IMR-90 (cell line): Measurements from ENCODE around the gene TACC2. TPM values are rescaled to one million over a fixed set of nuclear protein-coding genes. Genes with fewer than 3 reads are reported as not detected.
A peak's percentile ranks its signal among the peaks of the same experiment; 100 is the strongest.

Experiments
- ATAC-seq: fragments of 200-7000 bp; cut with Tn5 transposase; 2 replicates; pipeline ENCODE4 v1.9.1; 2020; ENCODE audit warnings: low read depth, mild to moderate bottlenecking, moderate library complexity
- BruUV-seq: library from RNA; stranded (reverse); fragments of 400-500 nt; replicated peaks from 2 replicates; lab custom pipeline; 2021; lab: Mats Ljungman, UMichigan
- CTCF ChIA-PET: fragments of 300-600 bp; formaldehyde crosslinking; extraction: SDS; loops from one replicate; lab custom pipeline; 2021; ENCODE audit warnings: antibody characterized with exemption; lab: Yijun Ruan, JAX
- POLR2A ChIA-PET: fragments of 300-600 bp; sonication (Branson Sonifier 250); formaldehyde crosslinking; loops from one replicate; lab custom pipeline; 2022; ENCODE audit warnings: antibody characterized with exemption; ENCODE audit not compliant: unreplicated experiment; lab: Charles Lee
- DNase-seq: peaks from one replicate; pipeline ENCODE4 v3.0.0; 2013
- H2AFZ ChIP-seq: replicated peaks from 2 replicates; pipeline ENCODE3; 2013; ENCODE audit warnings: low read length, mild to moderate bottlenecking; ENCODE audit not compliant: poor library complexity
- H2AK5ac ChIP-seq: 2 replicates; pipeline ENCODE4 v1.6.1; 2013; ENCODE audit warnings: low read depth, low read length, inconsistent platforms
- H2AK9ac ChIP-seq: replicated peaks from 2 replicates; pipeline ENCODE3; 2013; ENCODE audit warnings: mild to moderate bottlenecking, low read depth, low read length, moderate library complexity; ENCODE audit not compliant: poor library complexity
- H2BK120ac ChIP-seq: 2 replicates; pipeline ENCODE4 v1.6.1; 2013; ENCODE audit warnings: low read depth, low read length, inconsistent platforms
- H2BK15ac ChIP-seq: 3 replicates; pipeline ENCODE4 v1.6.1; 2013; ENCODE audit warnings: low read depth, low read length, inconsistent platforms
- H2BK20ac ChIP-seq: 2 replicates; pipeline ENCODE4 v1.6.1; 2013; ENCODE audit warnings: low read depth, mild to moderate bottlenecking, inconsistent platforms, low read length, moderate library complexity
- H2BK5ac ChIP-seq: 2 replicates; pipeline ENCODE4 v1.6.1; 2013; ENCODE audit warnings: mild to moderate bottlenecking, low read depth, low read length, inconsistent platforms; ENCODE audit not compliant: poor library complexity, severe bottlenecking
- H3K14ac ChIP-seq: replicated peaks from 2 replicates; pipeline ENCODE4 v1.6.1; 2013; ENCODE audit warnings: low read depth, low read length, inconsistent platforms
- H3K18ac ChIP-seq: 2 replicates; pipeline ENCODE4 v1.6.1; 2013; ENCODE audit warnings: low read depth, low read length, control low read depth
- H3K23ac ChIP-seq: 2 replicates; pipeline ENCODE4 v1.6.1; 2013; ENCODE audit warnings: low read depth, low read length, inconsistent platforms
- H3K27ac ChIP-seq: 2 replicates; pipeline ENCODE4 v1.5.1; 2013; ENCODE audit warnings: mild to moderate bottlenecking, control low read depth, low read length; ENCODE audit not compliant: insufficient read depth
- H3K27me3 ChIP-seq: 2 replicates; pipeline ENCODE4 v1.6.1; 2013; ENCODE audit warnings: low read length; ENCODE audit not compliant: control insufficient read depth, insufficient read depth
- H3K36me3 ChIP-seq: 2 replicates; pipeline ENCODE4 v1.6.1; 2013; ENCODE audit warnings: low read length, mixed read lengths; ENCODE audit not compliant: control insufficient read depth, insufficient read depth
- H3K4ac ChIP-seq: 2 replicates; pipeline ENCODE4 v1.6.1; 2013; ENCODE audit warnings: low read depth, low read length, inconsistent platforms
- H3K4me1 ChIP-seq: 2 replicates; pipeline ENCODE4 v1.6.1; 2013; ENCODE audit warnings: low read length, mixed read lengths; ENCODE audit not compliant: control insufficient read depth, insufficient read depth
- H3K4me2 ChIP-seq: 2 replicates; pipeline ENCODE4 v1.6.1; 2013; ENCODE audit warnings: low read depth, mild to moderate bottlenecking, control low read depth, low read length, moderate library complexity
- H3K4me3 ChIP-seq: 2 replicates; pipeline ENCODE4 v1.5.1; 2013; ENCODE audit warnings: low read depth, mild to moderate bottlenecking, control low read depth, low read length, moderate library complexity; ENCODE audit not compliant: insufficient read depth
- H3K56ac ChIP-seq: 2 replicates; pipeline ENCODE4 v1.6.1; 2013; ENCODE audit warnings: low read length, inconsistent platforms; ENCODE audit not compliant: insufficient read depth; ENCODE audit errors: extremely low read depth
- H3K79me1 ChIP-seq, 2 experiments: 2 replicates each; pipeline ENCODE4 v1.6.1; 2013; ENCODE audit warnings: low read length in 2 of 2, inconsistent platforms in 1 of 2, low read depth in 1 of 2
- H3K9ac ChIP-seq: 2 replicates; pipeline ENCODE4 v1.6.1; 2013; ENCODE audit warnings: low read depth, low read length, control low read depth
- H3K9me1 ChIP-seq: 2 replicates; pipeline ENCODE4 v1.6.1; 2013; ENCODE audit warnings: low read length, inconsistent platforms; ENCODE audit not compliant: insufficient read depth
- H3K9me3 ChIP-seq: 2 replicates; pipeline ENCODE4 v1.6.1; 2013; ENCODE audit warnings: low read length; ENCODE audit not compliant: control insufficient read depth, insufficient read depth
- H4K20me1 ChIP-seq: 2 replicates; pipeline ENCODE4 v1.6.1; 2013; ENCODE audit warnings: low read length, inconsistent platforms; ENCODE audit not compliant: insufficient read depth
- H4K5ac ChIP-seq: 2 replicates; pipeline ENCODE4 v1.6.1; 2013; ENCODE audit warnings: mild to moderate bottlenecking, low read depth, low read length, control low read depth
- H4K8ac ChIP-seq, 2 experiments: 2 replicates each; pipeline ENCODE4 v1.6.1; 2013; ENCODE audit warnings: low read depth in 2 of 2, low read length in 2 of 2, control low read depth in 1 of 2, inconsistent platforms in 1 of 2
- H4K91ac ChIP-seq: 2 replicates; pipeline ENCODE4 v1.6.1; 2013; ENCODE audit warnings: low read depth, low read length, inconsistent platforms; ENCODE audit not compliant: insufficient read depth
- CTCF ChIP-seq: conservative IDR thresholded peaks from 2 replicates; pipeline ENCODE4 v1.5.1; 2012; ENCODE audit warnings: mild to moderate bottlenecking, low read depth, low read length, improper control_type of control experiment
- FOS ChIP-seq: fragments of 150-350 bp; IDR thresholded peaks from 2 replicates; pipeline ENCODE4 v1.6.1; 2016; ENCODE audit warnings: low read depth, low read length
- MAFK ChIP-seq: IDR thresholded peaks from 2 replicates; pipeline ENCODE4 v1.6.1; 2012; ENCODE audit warnings: low read depth, low read length, improper control_type of control experiment
- RAD21 ChIP-seq: IDR thresholded peaks from 2 replicates; pipeline ENCODE4 v1.6.1; 2012; ENCODE audit warnings: low read length, improper control_type of control experiment
- SMC3 ChIP-seq: fragments of 150-350 bp; IDR thresholded peaks from 2 replicates; pipeline ENCODE4 v1.6.1; 2016; ENCODE audit warnings: low read depth, mild to moderate bottlenecking, antibody characterized with exemption, low read length, moderate library complexity
- WGBS, 2 experiments: methylation state at CpG; one replicate each; pipeline versions ENCODE4 v1.1.5 to v1.1.7; 2013; ENCODE audit warnings: missing lambda C conversion rate in 2 of 2; ENCODE audit not compliant: insufficient read length in 1 of 2; ENCODE audit errors: extremely low coverage in 2 of 2; 5-methylcytosine and 5-hydroxymethylcytosine counted together
- dilution Hi-C: fragments of 300-500 bp; cut with HindIII; formaldehyde crosslinking; loops from one replicate; pipeline ENCODE4 v1.14.3; 2018; ENCODE audit warnings: low sequenced_read_pairs; ENCODE audit not compliant: unreplicated experiment
- in situ Hi-C: fragments of 300-500 bp; cut with MboI; formaldehyde crosslinking; loops from 3 replicates; pipeline ENCODE4 v1.14.3; 2019; ENCODE audit warnings: low sequenced_read_pairs, inconsistent platforms, mixed read lengths
- intact Hi-C: fragments of 100-400 bp; cut with micrococcal nuclease; formaldehyde crosslinking; loops from 2 replicates; pipeline ENCODE4 v1.10.0; 2022
- polyA plus RNA-seq, 3 experiments: library from polyadenylated mRNA; depleted of rRNA; stranded (reverse); fragments of >200 nt; gene quantifications; 2 replicates each; pipeline ENCODE4 v1.2.3, GENCODE V29; 2012; ENCODE audit warnings: low replicate concordance in 1 of 3
- total RNA-seq: library from RNA; depleted of rRNA; stranded (reverse); fragments of >200 nt; gene quantifications from 2 replicates; pipeline ENCODE4 v1.2.3, GENCODE V29; 2012

TACC2 gene
- total and polyA plus RNA-seq, 2 of the 4 experiments (the other 2 are of a cell fraction) = 2.9 to 15.4 TPM

- H3K14ac ChIP-seq = no peak overlapping the region
- no peak overlapping the region for H3K4ac ChIP-seq
- WGBS, 2 experiments = 100% methylated on average over 1 of the region's 22 CpGs; no CpG with 5 or more reads in 1 of the 2 experiments
- no peaks in the 10 kb centered on the region for H3K27me3 ChIP-seq
- ChIA-PET CTCF (no interaction called here), POLR2A (no interaction called here)
- H3K79me1 ChIP-seq = peaks cover 27 to 84% of the 10 kb centered on the region in 2 experiments
- H3K56ac ChIP-seq = no peak overlapping the region
- H3K18ac ChIP-seq = no peak overlapping the region
- DNase-seq (no peak), ATAC-seq (no peak)
- no peak overlapping the region for H4K91ac ChIP-seq
- H2AFZ ChIP-seq = peak overlapping the region; percentile 16
- H4K20me1 ChIP-seq = peaks cover 34% of the 10 kb centered on the region
- H3K4me2 ChIP-seq = no peak overlapping the region
- intact Hi-C loops (no loop called here), dilution Hi-C loops (no loop called here), in situ Hi-C loops (loop anchor here (10.0 kb wide), 1 partner anchor 345 kb away; the partner anchor contains the start of gene HTRA1)
- no peak overlapping the region for H2BK20ac ChIP-seq
- H3K23ac ChIP-seq = no peak overlapping the region
- no peaks in the 10 kb centered on the region for H3K9me3 ChIP-seq
- H3K36me3 ChIP-seq = no peaks in the 10 kb centered on the region; the same call in 1 of the 2 replicates
- H2BK120ac ChIP-seq = no peak overlapping the region
- no peak overlapping the region for H4K8ac ChIP-seq
- no peak overlapping the region for H2AK9ac ChIP-seq
- H2AK5ac ChIP-seq = no peak overlapping the region
- peaks cover 18% of the 10 kb centered on the region for H3K9me1 ChIP-seq
- TF ChIP-seq CTCF (no peak), FOS (no peak), MAFK (no peak), SMC3 (no peak), RAD21 (no peak)
- H2BK15ac ChIP-seq = no peak overlapping the region
- H3K9ac ChIP-seq = no peak overlapping the region
- H2BK5ac ChIP-seq = no peak overlapping the region
- no peak overlapping the region for H3K27ac ChIP-seq
- H4K5ac ChIP-seq = no peak overlapping the region
- H3K4me3 ChIP-seq = no peak overlapping the region
- BruUV-seq = no TSS peak
- H3K4me1 ChIP-seq = peaks cover 2% of the 10 kb centered on the region; the same call in 1 of the 2 replicates
Measured at GRCh38 chr10:122120008-122120744, 131.2 kb downstream of the TACC2 start.
